Pancreas (tissue), 10 donors: ENCODE results near the gene GRIA3. TPM values are rescaled to one million over a fixed set of nuclear protein-coding genes. Genes with fewer than 3 reads are reported as not detected.
"Not testable (repeated sequence)": the region's sequence is repeated elsewhere in the genome, so short reads cannot be mapped to it uniquely, and the experiment has no call there.

Experiments
- ATAC-seq, 4 donors: fragments of 200-7000 bp; cut with Tn5 transposase; one replicate each; pipeline versions ENCODE4 v1.8.0 to v1.9.1; 2020; ENCODE audit warnings: mild to moderate bottlenecking in 4 of 4, moderate library complexity in 4 of 4
- DNase-seq, 6 donors: peaks; one replicate each; pipeline ENCODE4 v3.0.0-alpha.2; 2020
- FAIRE-seq: peaks from 2 replicates; lab custom pipeline; 2012; peaks lifted over from hg19 to GRCh38; lab: Jason Lieb, UNC
- H3K27ac ChIP-seq, 4 donors: fragments of 200-600 bp; sonication (generic); 1 replicate in 3 of 4; 2 replicates in 1 of 4; pipeline versions ENCODE4 v1.5.0 to v1.8.0; 2020
- H3K27me3 ChIP-seq, 4 donors: fragments of 200-600 bp; one replicate each; pipeline ENCODE4 v1.8.0; 2021
- H3K36me3 ChIP-seq, 3 donors: fragments of 200-600 bp; sonication (generic) in 1 of 3; one replicate each; pipeline versions ENCODE4 v1.5.0 to v1.8.0; 2020 to 2021
- H3K4me1 ChIP-seq, 3 donors: fragments of 200-600 bp; one replicate each; pipeline ENCODE4 v1.8.0; 2021
- H3K4me3 ChIP-seq, 4 donors: fragments of 200-600 bp; sonication (generic) in 2 of 4; one replicate each; pipeline versions ENCODE4 v1.5.0 to v1.8.0; 2020 to 2021
- H3K9me3 ChIP-seq, 4 donors: fragments of 200-600 bp; one replicate each; pipeline ENCODE4 v1.8.0; 2021
- WGBS, 2 donors: extraction: QIAGEN DNeasy Blood & Tissue Kit; methylation state at CpG; one replicate each; pipeline ENCODE4 v1.1.7; 2013; 5-methylcytosine and 5-hydroxymethylcytosine counted together
- intact Hi-C, 3 donors: fragments of 100-400 bp; cut with DNase I; formaldehyde crosslinking; loops; one replicate each; pipeline versions ENCODE4 v1.11.1 to v1.14.2; 2022
- polyA plus RNA-seq, 2 donors: library from polyadenylated mRNA; stranded (reverse); fragments of 200-250 nt; gene quantifications; one replicate each; pipeline ENCODE4 v1.2.3, GENCODE V29; 2013
- total RNA-seq, 6 donors: library from RNA; stranded (reverse); fragmentation: NEBNext Ultra II Directional in 4 of 6; extraction: Animal tissue kit (Norgen Biotek cat#: 25700) in 4 of 6; gene quantifications; one replicate each; pipeline versions ENCODE4 v1.2.1 to v1.2.4, GENCODE V29; 2021 to 2023
- TF ChIP-seq, protein P1 (sequence below), 4 donors: fragments of 200-600 bp; sonication (generic) in 3 of 4; IDR thresholded peaks; one replicate each; pipeline versions ENCODE4 v1.5.0 to v1.8.0; 2021; ENCODE audit warnings: antibody characterized with exemption in 4 of 4
- donor health status: healthy with polysubstance abuse.
- donor health status: DM: no; HTN: no; CAD: no; lungs with moderate emphysema.
- donor health status: DM: no; HTN: no; CAD: no.
- donor health status: control.
- donor health status: control.
- donor health status: Bipolar disorder and iron deficiency.
- donor health status: DM: yes; HTN: yes; CAD: no.
- donor health status: DM: no; HTN: no; CAD: no.
- donor health status: DM: no; HTN: no; CAD: no.
- donor health status: DM: yes; HTN: yes; CAD: no.

GRIA3 gene
- total and polyA plus RNA-seq, 8 donors: 0.28 to 11.8 (median 1.6) TPM

DNA sequence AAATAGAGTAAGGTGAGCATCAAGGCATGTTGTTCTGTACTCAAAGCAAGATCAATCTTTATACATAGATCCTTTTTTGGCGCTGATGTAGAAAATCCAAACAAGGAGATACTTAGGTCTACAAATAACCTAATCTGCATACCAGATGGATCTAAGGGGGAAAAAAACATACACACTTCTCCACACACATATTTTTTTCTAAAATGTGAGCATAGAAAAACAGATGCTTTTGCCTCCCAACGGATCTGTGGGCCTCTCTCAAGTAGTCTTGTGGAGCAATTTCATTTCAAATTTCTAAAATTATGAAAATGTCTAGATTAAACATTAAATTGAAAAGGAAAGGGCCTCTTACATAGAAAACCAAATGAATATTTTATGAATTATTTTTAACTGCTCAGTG, 166.1 kb downstream of the GRIA3 start:
- no peaks in the 10 kb centered on the region for H3K4me1 ChIP-seq
- H3K9me3 ChIP-seq: no peaks in the 10 kb centered on the region
- intact Hi-C loops: no loop called here
- 56 to 71% methylated on average over 2 of the region's 2 CpGs for WGBS, 2 donors
- no peaks in the 10 kb centered on the region for H3K36me3 ChIP-seq
- no peak overlapping the region for H3K27ac ChIP-seq
- peaks cover 0 to 8% (median 0%) of the 10 kb centered on the region in 4 donors for H3K27me3 ChIP-seq
- TF ChIP-seq, protein P1, sequence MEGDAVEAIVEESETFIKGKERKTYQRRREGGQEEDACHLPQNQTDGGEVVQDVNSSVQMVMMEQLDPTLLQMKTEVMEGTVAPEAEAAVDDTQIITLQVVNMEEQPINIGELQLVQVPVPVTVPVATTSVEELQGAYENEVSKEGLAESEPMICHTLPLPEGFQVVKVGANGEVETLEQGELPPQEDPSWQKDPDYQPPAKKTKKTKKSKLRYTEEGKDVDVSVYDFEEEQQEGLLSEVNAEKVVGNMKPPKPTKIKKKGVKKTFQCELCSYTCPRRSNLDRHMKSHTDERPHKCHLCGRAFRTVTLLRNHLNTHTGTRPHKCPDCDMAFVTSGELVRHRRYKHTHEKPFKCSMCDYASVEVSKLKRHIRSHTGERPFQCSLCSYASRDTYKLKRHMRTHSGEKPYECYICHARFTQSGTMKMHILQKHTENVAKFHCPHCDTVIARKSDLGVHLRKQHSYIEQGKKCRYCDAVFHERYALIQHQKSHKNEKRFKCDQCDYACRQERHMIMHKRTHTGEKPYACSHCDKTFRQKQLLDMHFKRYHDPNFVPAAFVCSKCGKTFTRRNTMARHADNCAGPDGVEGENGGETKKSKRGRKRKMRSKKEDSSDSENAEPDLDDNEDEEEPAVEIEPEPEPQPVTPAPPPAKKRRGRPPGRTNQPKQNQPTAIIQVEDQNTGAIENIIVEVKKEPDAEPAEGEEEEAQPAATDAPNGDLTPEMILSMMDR (IDR thresholded peaks at IDR 0.05): no peak
- no peak for ATAC-seq
- no peak for FAIRE-seq
- H3K4me3 ChIP-seq: no peak overlapping the region
- DNase-seq: no peak

DNA sequence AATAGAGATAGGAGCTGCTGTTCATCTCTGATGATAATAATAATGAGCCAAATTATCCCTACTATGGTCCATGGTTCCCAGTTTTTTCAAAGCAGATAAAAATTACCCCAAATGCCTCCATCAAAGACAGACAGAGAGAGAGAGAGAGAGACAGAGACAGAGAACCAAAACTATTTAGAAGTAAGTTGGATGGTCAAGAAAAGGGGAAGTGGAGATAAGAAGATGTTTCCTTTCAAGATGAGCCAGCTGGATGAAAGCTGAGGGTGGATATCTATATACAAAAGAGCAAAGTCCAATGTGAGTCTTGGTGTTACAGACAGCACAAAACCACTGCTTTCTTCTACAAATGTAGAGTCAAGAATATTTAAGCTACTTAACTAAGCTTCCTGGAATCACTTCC, 173.9 kb downstream of the GRIA3 start:
- ATAC-seq (no peak), FAIRE-seq (no peak), DNase-seq (no peak)
- intact Hi-C loops: no loop called here
- TF ChIP-seq, protein P1 (IDR thresholded peaks at IDR 0.05): no peak
- H3K4me3 ChIP-seq: no peak overlapping the region
- no peak overlapping the region for H3K27ac ChIP-seq
- no peaks in the 10 kb centered on the region for H3K4me1 ChIP-seq
- no peaks in the 10 kb centered on the region for H3K9me3 ChIP-seq
- no peaks in the 10 kb centered on the region for H3K27me3 ChIP-seq
- H3K36me3 ChIP-seq: no peaks in the 10 kb centered on the region

DNA sequence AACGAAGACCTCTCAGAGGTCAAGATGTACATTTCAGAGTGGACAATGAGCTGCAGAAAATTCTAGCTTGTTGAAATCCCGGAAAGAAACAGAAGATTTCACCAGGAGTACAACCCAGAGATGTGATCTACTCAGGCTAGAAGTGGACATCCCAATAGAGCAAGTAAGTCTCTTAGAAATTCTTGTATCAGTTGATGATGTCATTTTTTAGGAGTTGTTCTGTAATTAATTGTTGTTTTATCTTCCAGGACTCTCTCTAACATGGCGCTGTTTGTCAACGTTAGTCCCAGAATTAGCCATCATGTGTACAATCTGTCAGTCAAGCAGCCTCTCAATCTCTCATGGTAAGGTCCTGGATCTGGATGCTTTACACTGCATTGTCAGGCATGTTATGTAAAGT, 174.4 kb downstream of the GRIA3 start:
- ATAC-seq (no peak), FAIRE-seq (no peak), DNase-seq (no peak)
- Histone ChIP-seq H3K36me3 (no peaks in the 10 kb centered on the region), H3K9me3 (no peaks in the 10 kb centered on the region), H3K4me1 (no peaks in the 10 kb centered on the region), H3K27me3 (peaks cover 0 to 4% (median 0%) of the 10 kb centered on the region in 4 donors), H3K4me3 (no peak overlapping the region), H3K27ac (no peak overlapping the region)
- intact Hi-C loops: no loop called here
- TF ChIP-seq, protein P1 (IDR thresholded peaks at IDR 0.05): no peak
- WGBS, 2 donors: 60 to 68% methylated on average over 4 of the region's 4 CpGs

DNA sequence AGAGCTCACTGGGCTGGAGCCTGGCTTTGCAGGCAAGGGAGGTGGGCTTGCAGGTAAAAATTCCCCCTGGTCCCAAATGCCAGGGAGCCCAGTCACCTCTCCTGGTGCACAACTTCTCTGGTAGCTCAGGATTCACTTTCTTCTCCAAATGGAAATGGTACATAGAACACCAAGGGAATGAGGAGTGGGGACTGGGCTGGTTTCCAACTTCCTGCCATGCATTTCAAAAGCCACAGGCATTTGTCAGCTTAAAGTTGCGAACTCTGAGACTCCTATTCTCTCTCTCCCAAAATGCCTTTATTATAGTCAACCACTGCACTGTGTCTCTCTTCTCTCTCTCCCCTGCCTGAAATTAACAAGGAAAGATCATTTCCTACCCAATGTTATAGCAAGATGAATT, 177.3 kb downstream of the GRIA3 start:
- TF ChIP-seq, protein P1 (IDR thresholded peaks at IDR 0.05): no peak
- peaks cover 0 to 8% (median 0%) of the 10 kb centered on the region in 4 donors for H3K27me3 ChIP-seq
- H3K4me1 ChIP-seq: no peaks in the 10 kb centered on the region
- ATAC-seq (no peak), DNase-seq (no peak), FAIRE-seq (no peak)
- intact Hi-C loops: no loop called here
- H3K27ac ChIP-seq: no peak overlapping the region
- H3K9me3 ChIP-seq: no peaks in the 10 kb centered on the region
- WGBS, 2 donors: 41 to 68% methylated on average over 1 of the region's 1 CpG
- H3K4me3 ChIP-seq: no peak overlapping the region
- no peaks in the 10 kb centered on the region for H3K36me3 ChIP-seq

DNA sequence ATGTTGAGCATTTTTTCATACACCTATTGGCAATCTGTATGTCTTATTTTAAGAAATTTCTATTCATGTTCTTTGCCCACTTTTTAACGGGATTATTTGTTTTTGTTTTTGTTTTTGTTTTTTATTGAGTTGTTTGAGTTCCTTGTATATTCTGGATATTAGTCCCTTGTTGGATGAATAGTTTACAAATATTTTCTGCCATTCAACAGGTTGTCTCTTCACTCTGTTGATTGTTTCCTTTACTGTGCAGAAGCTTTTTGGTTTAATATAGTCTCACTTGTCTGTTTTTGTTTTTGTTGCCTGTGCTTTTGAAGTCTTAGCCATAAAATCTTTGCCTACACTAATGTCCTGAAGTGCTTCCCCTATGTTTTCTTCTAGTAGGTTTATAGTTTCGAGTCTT, 202.1 kb downstream of the GRIA3 start:
- ATAC-seq, H3K36me3 ChIP-seq, H3K27ac ChIP-seq, DNase-seq, H3K4me3 ChIP-seq, intact Hi-C loops, H3K4me1 ChIP-seq, FAIRE-seq, H3K27me3 ChIP-seq, H3K9me3 ChIP-seq: not testable (repeated sequence)
- 61 to 67% methylated on average over 2 of the region's 2 CpGs for WGBS, 2 donors
